Measurements from ENCODE around the gene FAM241B.

The FAM241B gene

GRCh38 chr10:69659241-69660038, 29.4 kb downstream of the FAM241B start:
- in situ Hi-C loops (cut with MboI; ENCODE audit: low pct_unique_long_range_greater_than_20kb, low sequenced_read_pairs), result no loop called here
- DNase-seq, result no peak

DNA sequence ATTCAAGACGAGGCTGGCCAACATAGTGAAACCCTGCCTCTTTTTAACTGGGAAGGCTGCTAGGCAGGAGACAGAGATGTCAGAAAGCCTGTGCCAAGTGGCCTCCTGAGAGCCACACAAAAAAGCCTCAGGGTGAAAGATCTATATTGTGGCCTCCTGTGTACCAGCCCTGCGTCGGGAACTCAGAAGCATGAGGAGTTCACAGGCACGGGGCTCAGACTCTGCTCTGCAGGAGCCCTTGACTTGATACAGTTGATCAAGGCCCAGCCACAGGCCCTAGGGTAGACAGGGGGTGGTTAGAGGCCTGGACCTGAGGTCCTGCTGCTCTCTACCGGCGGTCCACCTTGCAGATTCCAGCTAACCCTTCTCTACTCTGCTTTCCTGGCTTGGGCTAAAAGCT, 30.2 kb downstream of the FAM241B start:
- in situ Hi-C loops (cut with MboI; ENCODE audit: low pct_unique_long_range_greater_than_20kb, low sequenced_read_pairs), result no loop called here
- DNase-seq, result no peak

DNA sequence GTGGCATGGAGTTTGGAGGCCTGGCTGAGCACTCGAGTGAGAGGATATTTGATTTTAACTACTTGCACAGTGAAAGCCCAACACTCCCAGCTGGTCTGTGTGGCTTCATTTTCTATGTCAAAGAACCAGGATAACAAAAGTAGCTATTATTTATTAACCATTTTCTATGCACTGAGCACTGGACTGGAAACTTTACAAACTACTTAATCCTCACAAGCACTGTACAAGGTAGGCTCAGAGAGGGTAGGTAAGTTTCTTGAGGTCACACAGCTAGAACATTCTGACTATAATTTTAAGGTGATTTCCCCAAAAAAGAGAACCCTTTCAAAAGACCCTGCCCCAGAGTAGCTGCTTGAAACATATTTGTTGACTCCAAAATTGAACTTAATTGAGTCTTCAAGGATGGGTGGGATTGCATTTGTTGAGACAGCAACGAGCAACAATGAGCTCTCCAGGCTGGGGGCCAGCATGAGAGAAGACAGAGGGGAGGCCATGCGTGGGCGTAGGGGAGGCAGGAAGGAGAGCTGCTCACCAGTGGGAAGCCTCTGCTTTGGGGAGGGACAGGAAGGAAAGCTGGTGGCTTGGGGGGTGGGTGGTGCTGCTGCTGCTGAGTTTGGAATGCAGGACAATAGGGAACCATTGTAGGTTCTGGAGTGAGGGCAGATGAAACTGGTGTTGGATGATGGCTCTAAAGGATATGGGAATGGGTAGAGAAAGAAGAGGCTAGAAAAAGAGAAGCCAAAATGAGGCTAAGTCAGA, 31.5 kb downstream of the FAM241B start:
- DNase-seq, result no peak
- in situ Hi-C loops (cut with MboI; ENCODE audit: low pct_unique_long_range_greater_than_20kb, low sequenced_read_pairs), result no loop called here

DNA sequence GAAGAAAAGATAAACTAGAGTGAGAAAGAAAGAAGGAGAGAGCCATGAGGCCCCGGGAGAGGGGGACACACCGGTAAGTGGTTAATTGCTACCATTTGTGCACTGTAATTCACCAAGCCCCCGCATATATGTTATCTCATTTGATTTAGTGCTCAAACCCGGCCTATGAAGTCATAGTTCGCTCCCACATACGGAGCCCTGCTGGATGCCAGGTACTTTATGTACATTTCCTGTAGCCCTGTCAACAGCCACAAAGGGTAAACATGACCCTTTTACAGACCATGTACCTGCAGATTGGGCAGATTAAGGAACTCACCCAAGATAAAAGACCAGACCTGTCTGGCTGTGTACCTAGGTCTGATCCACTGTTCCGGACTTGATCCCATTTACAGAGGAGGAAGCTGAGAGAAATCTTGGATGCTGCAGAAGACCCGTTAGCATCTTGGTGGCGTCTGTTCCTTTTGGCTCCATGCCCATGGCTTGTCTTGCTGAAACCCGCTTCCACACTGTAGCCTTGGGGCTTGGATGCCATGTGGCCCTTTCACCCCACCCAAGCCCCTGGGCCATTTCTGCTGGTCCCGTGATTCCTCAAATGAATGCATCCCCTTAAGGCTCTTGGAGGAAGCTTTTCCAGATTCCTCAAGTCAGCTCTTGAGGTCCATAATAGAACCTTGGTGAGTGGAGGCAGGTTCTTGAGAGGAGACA, 32.3 kb downstream of the FAM241B start:
- no peak for DNase-seq
- in situ Hi-C loops (cut with MboI; ENCODE audit: low pct_unique_long_range_greater_than_20kb, low sequenced_read_pairs), result no loop called here

DNA sequence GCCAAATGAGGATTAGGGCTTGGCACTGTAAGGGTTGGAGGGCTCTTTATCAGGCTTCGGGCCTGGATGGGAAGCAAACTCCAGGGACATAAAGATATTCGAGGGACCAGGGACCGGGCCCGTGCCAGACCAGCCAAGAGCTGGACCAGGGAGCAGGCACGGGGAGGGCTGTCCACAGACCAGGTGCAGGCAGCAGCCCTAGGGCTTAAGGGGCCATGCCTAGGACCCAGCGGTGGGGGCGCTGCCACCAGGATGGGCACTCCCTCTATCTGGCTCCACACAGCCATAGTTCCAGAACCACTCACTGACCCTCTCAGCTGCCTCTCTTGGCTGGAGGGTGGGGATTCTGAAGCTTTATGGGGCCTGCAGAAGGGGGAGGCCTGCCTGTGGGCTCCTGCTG, 32.9 kb downstream of the FAM241B start:
- in situ Hi-C loops (cut with MboI; ENCODE audit: low pct_unique_long_range_greater_than_20kb, low sequenced_read_pairs), result no loop called here
- no peak for DNase-seq

- DNase-seq, result no peak
- in situ Hi-C loops (cut with MboI; ENCODE audit: low pct_unique_long_range_greater_than_20kb, low sequenced_read_pairs), result no loop called here
Measured at GRCh38 chr10:69663369-69663947, 33.4 kb downstream of the FAM241B start.

GRCh38 chr10:69665474-69666320, 35.6 kb downstream of the FAM241B start:
- in situ Hi-C loops (cut with MboI; ENCODE audit: low pct_unique_long_range_greater_than_20kb, low sequenced_read_pairs), result no loop called here
- DNase-seq, result no peak

DNA sequence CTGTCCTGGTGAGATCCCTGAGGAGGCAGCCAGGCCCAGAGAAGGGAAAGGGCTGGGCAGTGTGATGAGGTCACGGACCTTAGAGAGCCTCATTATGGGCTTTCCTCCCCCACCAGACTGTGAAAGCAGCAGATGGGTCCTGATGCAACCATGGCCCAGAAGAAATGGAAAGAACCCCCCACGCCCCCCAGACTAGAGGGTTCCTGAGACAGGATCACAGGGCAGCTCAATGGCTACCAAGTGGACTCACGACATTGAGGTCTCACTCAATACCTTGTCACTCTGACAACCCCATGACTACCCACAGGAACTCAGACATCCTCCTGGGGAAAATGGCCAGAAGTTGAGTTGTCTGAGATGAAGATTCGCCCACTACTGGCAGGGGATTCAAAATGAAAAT, 36.7 kb downstream of the FAM241B start:
- in situ Hi-C loops (cut with MboI; ENCODE audit: low pct_unique_long_range_greater_than_20kb, low sequenced_read_pairs), result no loop called here
- DNase-seq, result no peak

- in situ Hi-C loops (cut with MboI; ENCODE audit: low pct_unique_long_range_greater_than_20kb, low sequenced_read_pairs), result no loop called here
- DNase-seq, result no peak
Measured at GRCh38 chr10:69668721-69669120, 38.7 kb downstream of the FAM241B start.

- no peak for DNase-seq
- in situ Hi-C loops (cut with MboI; ENCODE audit: low pct_unique_long_range_greater_than_20kb, low sequenced_read_pairs), result no loop called here
Measured at GRCh38 chr10:69669409-69669808, 39.4 kb downstream of the FAM241B start.

- in situ Hi-C loops (cut with MboI; ENCODE audit: low pct_unique_long_range_greater_than_20kb, low sequenced_read_pairs), result no loop called here
- no peak for DNase-seq
Measured at GRCh38 chr10:69673521-69673920, 43.5 kb downstream of the FAM241B start.

DNA sequence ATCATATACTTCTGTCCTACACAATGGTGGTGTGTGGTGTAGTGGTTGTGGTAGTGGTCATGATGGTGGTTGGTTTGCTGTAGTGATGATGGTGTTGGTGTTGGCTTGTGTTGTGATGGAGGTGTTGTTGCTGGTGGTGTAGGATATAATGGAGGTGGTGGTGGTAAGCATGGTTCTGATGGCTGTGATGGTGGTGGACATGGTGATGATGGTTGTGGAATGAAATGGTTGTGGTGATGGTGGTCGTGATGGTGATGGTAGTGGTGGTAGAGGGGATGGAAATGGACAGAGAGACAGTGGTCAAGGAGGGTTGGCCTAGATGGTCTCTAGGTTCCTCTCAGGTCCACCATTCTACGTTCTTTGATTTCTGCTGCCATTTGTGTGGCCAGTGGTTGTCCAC, 44.7 kb downstream of the FAM241B start:
- in situ Hi-C loops (cut with MboI; ENCODE audit: low pct_unique_long_range_greater_than_20kb, low sequenced_read_pairs), result no loop called here
- DNase-seq, result no peak

DNA sequence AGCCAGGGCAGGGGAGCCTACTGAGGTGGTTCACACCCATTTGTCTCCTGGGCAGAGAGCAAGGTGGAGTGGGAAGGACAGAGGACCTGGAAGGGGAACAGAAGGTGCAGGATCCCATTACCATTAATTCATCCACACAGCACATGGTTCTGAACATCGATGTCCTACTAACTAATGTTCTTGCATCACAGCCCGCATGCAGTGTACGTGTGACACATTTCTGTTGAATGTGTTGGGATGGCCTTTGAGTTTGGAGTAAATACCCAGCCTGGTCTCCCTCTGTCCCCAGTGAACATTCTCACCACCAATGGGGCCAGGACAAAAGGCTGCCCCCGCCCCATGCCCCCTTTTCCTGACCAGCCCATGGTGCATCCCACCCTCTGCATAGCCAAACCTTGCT, 46.3 kb downstream of the FAM241B start:
- in situ Hi-C loops (cut with MboI; ENCODE audit: low pct_unique_long_range_greater_than_20kb, low sequenced_read_pairs), result no loop called here
- no peak for DNase-seq

GRCh38 chr10:69677985-69678654, 48.1 kb downstream of the FAM241B start:
- in situ Hi-C loops (cut with MboI; ENCODE audit: low pct_unique_long_range_greater_than_20kb, low sequenced_read_pairs), result no loop called here
- DNase-seq, result no peak

GRCh38 chr10:69679736-69680135, 49.7 kb downstream of the FAM241B start:
- no peak for DNase-seq
- in situ Hi-C loops (cut with MboI; ENCODE audit: low pct_unique_long_range_greater_than_20kb, low sequenced_read_pairs), result no loop called here

GRCh38 chr10:69680610-69681009, 50.6 kb downstream of the FAM241B start:
- in situ Hi-C loops (cut with MboI; ENCODE audit: low pct_unique_long_range_greater_than_20kb, low sequenced_read_pairs), result no loop called here
- DNase-seq, result no peak

DNA sequence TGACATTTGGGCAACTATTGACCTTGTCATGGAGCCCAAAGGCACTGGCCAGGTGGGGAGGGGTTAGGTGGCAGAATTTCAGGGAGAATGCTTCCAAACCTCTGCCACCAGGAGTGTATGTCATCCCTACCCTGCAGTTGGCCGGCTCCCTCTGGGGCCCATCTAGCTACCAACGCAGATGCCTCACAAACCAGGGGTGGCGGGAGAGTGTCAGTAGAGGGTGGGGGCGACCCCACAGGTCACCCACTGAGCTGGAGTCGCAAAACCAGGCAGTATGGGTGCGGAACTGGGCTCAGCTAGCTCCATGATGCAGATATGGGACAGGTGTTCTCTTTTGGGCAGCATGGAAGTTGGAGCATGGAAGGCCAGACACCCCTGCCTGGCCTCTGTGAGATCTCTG, 51.4 kb downstream of the FAM241B start:
- no peak for DNase-seq
- in situ Hi-C loops (cut with MboI; ENCODE audit: low pct_unique_long_range_greater_than_20kb, low sequenced_read_pairs), result no loop called here

DNA sequence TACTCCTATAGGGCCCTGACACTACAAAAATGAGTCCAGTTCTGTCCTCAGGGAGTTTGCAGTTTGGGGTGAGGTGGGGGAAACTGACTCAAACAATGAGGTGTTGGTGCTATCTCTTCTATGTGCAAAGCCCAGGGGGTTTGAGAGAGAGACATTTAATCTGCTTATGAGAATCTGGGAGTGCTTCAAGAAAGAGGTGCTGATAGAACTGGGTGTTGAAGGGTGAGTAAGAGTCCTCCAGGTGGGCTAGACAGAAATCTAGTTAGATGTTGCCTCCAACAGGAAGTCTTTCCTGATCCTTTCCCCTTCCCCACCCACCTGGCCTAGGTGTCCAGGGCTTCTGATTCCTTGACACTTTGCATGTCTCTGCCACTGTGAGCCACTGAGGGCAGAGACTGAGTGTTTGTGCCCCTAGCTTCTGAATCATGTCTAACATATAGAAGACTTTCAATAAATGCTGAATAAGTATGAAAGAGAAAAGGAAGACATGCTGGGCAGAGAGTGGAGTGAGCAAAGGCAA, 53.0 kb downstream of the FAM241B start:
- no peak for DNase-seq
- in situ Hi-C loops (cut with MboI; ENCODE audit: low pct_unique_long_range_greater_than_20kb, low sequenced_read_pairs), result no loop called here
